Measurements from ENCODE around the gene GGT5. TPM values are rescaled to one million over a fixed set of nuclear protein-coding genes. Genes with fewer than 3 reads are reported as not detected.
"Not testable (repeated sequence)": the region's sequence is repeated elsewhere in the genome, so short reads cannot be mapped to it uniquely, and the experiment has no call there.

GGT5 gene
- polyA plus RNA-seq, 5 donors, result 11.7 to 15.2 (median 13.1) TPM

- no peak for DNase-seq
Measured at GRCh38 chr22:24265734-24266133, 20.9 kb upstream of the GGT5 start.

GRCh38 chr22:24264329-24264896 lies 19.5 kb upstream of the GGT5 start:
- DNase-seq, result not testable (repeated sequence)

GRCh38 chr22:24263479-24263878 lies 18.6 kb upstream of the GGT5 start:
- DNase-seq, result not testable (repeated sequence)

- DNase-seq, result not testable (repeated sequence)
Measured at GRCh38 chr22:24262185-24262749, 17.4 kb upstream of the GGT5 start.

- DNase-seq, result peak in 1 of 2 donors; percentile 45
Measured at GRCh38 chr22:24259459-24259858, 14.6 kb upstream of the GGT5 start.

GRCh38 chr22:24256736-24257135 lies 11.9 kb upstream of the GGT5 start:
- not testable (repeated sequence) for DNase-seq

GRCh38 chr22:24256136-24256535 lies 11.3 kb upstream of the GGT5 start:
- DNase-seq, result not testable (repeated sequence)

GRCh38 chr22:24253126-24253525 lies 8.2 kb upstream of the GGT5 start:
- DNase-seq, result not testable (repeated sequence)

- not testable (repeated sequence) for DNase-seq
Measured at GRCh38 chr22:24251286-24251685, 6.4 kb upstream of the GGT5 start.

- not testable (repeated sequence) for DNase-seq
Measured at GRCh38 chr22:24249413-24249812, 4.5 kb upstream of the GGT5 start.

GRCh38 chr22:24248611-24249010 lies 3.7 kb upstream of the GGT5 start:
- DNase-seq, result not testable (repeated sequence)

- DNase-seq, result peak; percentile 91 to 94
Measured at GRCh38 chr22:24247564-24248344, 2.9 kb upstream of the GGT5 start.

GRCh38 chr22:24247011-24247507 lies 2.2 kb upstream of the GGT5 start:
- DNase-seq, result no peak

GRCh38 chr22:24245584-24246561 lies 991 bp upstream of the GGT5 start:
- peak in 1 of 2 donors; percentile 58 for DNase-seq

- DNase-seq, result peak; percentile 39 to 51
Measured at GRCh38 chr22:24244144-24244787, 616 bp downstream of the GGT5 start.

GRCh38 chr22:24243417-24243816 lies 1.5 kb downstream of the GGT5 start:
- peak in 1 of 2 donors; percentile 3 for DNase-seq

- not testable (repeated sequence) for DNase-seq
Measured at GRCh38 chr22:24240985-24241692, 3.7 kb downstream of the GGT5 start.

- DNase-seq, result no peak
Measured at GRCh38 chr22:24240381-24240780, 4.5 kb downstream of the GGT5 start.

- DNase-seq, result not testable (repeated sequence)
Measured at GRCh38 chr22:24238101-24238694, 6.7 kb downstream of the GGT5 start.

- no peak for DNase-seq
Measured at GRCh38 chr22:24236656-24237055, 8.2 kb downstream of the GGT5 start.
